ENCODE data around the gene PPHLN1.
A peak's percentile ranks its signal among the peaks of the same experiment; 100 is the strongest.
"Not testable (repeated sequence)": the region's sequence is repeated elsewhere in the genome, so short reads cannot be mapped to it uniquely, and the experiment has no call there.

PPHLN1 gene

GRCh38 chr12:42373669-42374068 lies 47.7 kb downstream of the PPHLN1 start:
- no peak for DNase-seq

GRCh38 chr12:42380733-42381132 lies 54.8 kb downstream of the PPHLN1 start:
- DNase-seq = no peak

GRCh38 chr12:42382013-42382696 lies 56.2 kb downstream of the PPHLN1 start:
- peak; percentile 64 for DNase-seq

DNA sequence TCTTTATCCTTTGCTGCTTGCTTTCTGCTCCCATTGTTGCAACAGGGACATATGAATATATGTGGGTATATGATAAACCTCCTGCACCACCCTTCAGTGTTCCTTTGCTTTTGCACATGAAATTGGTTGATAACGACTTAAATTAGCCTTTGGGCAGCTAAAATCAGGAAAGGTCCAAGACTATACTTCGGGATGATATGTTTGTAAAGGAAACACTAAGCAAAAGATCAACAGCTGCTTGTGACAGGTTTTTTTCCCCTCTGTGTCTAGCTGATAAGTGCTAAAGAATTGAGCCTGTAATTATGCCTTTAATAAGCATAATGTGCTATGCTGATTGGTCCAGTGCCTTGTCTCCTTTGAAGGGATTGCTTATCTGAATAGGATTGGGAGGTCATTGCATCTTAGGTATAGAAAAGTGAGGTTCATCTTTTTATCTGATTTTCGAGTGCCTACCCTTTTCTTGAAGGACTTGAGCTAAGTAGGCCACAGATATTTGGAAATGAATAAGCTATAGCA lies 59.4 kb downstream of the PPHLN1 start:
- DNase-seq = no peak

- DNase-seq = no peak
Observed at GRCh38 chr12:42386308-42386707, 60.3 kb downstream of the PPHLN1 start.

- DNase-seq = not testable (repeated sequence)
Observed at GRCh38 chr12:42388086-42388485, 62.1 kb downstream of the PPHLN1 start.

DNA sequence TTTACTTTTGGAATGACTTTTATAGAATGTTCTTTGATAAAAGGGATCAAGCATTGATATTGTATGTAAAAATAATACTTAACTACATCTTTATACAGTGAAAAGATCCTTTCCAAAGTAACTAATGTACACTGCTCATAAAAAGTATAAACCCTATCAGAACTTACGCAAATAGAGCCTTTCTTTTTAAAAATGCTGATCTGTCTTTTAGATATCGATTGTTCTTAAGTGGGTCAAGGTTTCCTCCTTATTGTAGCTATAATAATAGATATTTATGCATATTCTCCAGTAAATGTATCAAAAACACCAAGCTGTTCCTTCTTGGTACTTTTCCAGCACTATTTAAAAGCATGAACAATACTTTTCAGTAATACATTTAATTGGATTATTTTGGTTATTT lies 68.5 kb downstream of the PPHLN1 start:
- no peak for DNase-seq

DNA sequence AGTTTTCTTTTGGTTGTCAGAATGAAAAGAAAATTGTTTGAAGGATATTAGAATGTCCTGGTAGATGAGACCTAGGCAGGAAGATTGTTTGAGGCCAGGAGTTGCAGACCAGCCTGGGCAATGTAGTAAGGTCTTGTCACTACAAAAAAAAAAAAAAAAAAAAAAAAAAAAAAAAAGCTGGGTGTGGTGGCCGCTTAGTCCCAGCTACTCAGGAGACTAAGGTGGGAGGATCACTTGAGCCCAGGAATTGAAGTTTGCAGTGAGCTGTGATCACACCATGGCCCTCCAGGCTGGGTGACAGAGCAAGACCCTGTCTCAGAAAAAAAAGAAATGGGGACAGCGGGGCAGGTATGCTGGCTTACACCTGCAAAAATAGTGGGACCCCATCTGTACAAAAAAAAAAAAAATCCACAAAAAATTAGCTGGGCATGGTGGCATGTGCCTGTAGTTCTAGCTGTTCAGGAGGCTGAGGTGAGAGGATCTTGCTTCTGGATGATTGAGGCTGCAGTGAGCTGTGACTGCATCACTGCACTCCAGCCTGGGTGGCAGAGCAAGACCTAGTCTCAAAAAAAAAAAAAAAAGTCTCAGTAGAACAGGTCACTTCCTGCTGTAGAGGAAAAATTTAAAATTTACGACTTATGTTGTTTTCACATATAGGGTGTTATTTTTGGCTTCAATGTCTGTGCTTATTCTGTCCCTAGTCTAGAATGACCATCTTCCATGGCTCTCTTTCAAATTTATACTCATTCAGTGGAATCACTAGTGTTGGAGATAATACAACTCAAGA lies 70.7 kb downstream of the PPHLN1 start:
- DNase-seq = no peak

DNA sequence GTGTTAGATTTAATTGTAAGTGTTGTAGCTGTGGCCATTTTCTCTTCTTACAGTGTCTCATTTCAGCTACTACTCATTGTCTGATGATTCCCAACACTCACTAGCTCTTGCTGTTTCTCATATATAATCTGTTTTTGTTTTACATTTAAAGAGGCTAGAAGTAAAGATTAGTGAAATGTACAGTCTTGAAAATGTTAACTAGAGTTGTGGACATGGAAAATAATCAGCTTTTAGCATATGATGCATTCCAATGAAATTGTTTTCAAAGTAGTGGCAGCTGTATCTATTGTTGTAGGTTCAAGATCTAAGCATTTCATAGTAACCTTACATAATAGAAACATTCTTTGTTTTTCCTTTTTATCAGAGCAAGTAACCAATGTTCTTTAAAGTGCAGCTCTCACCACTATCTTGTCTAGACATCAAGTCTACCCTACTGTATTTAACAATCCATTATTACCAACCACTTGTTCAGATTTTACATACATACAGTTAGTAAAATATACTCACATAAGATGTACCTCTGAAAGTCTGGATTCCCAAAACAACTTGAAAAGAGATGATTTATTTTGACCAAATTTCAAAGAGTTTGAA lies 76.9 kb downstream of the PPHLN1 start:
- DNase-seq = no peak

DNA sequence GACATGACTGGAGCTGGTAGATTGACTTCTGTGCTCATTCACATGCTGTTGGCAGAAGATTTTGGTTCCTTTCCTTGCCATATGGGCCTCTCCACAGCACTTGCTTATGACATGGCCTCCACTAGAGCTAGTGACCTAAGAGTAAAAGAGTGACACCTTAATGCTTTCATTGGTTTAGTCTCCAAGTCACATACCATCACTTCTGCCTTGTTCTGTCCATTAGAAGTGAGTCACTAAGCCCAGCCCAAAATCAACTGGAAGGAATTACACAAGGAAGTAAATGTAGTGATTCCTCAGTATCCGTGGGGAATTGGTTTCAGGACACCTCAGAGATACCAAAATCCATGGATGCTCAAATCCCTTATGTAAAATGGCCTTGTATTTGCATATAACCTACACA lies 81.3 kb downstream of the PPHLN1 start:
- DNase-seq = no peak

- DNase-seq = no peak
Observed at GRCh38 chr12:42409471-42409870, 83.5 kb downstream of the PPHLN1 start.

- no peak for DNase-seq
Observed at GRCh38 chr12:42410340-42410739, 84.4 kb downstream of the PPHLN1 start.

DNA sequence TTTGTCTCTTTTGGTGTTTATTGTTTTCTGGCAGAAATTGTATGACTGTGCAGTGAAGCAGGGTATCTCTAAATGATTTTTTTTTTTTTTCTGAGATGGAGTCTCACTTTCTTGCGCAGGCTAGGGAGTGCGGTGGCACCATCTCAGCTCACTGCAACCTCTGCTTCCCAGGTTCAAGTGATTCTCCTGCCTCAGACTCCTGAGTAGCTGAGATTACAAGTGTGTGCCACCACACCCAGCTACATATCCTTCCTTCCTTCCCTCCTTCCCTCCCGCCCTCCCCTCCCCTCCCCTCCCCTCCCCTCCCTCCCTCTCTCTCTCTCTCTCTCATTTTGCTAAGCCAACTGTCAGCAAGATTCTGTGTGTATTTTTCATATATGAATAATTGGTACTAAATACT lies 94.4 kb downstream of the PPHLN1 start:
- DNase-seq = no peak

GRCh38 chr12:42421844-42422779 lies 96.1 kb downstream of the PPHLN1 start:
- peak; percentile 51 for DNase-seq

- DNase-seq = peak; percentile 34
Observed at GRCh38 chr12:42422785-42423184, 96.8 kb downstream of the PPHLN1 start.

- DNase-seq = peak; percentile 22
Observed at GRCh38 chr12:42426746-42427145, 100.8 kb downstream of the PPHLN1 start.

DNA sequence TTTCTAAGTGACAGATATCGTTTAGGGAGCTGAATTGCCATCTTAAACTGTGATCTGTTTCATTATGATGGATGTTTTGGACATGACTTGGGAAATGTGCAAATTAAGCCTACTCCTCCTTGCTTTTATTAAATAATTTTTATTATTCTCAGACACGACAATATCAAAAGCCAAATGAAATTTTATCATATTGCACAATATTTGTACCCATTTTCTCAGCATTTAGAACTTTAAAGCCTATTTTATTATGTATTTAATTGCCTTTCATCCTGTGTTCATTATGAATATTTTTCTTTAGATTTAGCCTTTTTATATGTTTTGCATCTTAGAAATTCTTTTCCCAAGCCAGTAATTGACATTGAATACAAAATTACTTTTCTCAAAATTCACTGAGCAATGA lies 102.9 kb downstream of the PPHLN1 start:
- DNase-seq = no peak

DNA sequence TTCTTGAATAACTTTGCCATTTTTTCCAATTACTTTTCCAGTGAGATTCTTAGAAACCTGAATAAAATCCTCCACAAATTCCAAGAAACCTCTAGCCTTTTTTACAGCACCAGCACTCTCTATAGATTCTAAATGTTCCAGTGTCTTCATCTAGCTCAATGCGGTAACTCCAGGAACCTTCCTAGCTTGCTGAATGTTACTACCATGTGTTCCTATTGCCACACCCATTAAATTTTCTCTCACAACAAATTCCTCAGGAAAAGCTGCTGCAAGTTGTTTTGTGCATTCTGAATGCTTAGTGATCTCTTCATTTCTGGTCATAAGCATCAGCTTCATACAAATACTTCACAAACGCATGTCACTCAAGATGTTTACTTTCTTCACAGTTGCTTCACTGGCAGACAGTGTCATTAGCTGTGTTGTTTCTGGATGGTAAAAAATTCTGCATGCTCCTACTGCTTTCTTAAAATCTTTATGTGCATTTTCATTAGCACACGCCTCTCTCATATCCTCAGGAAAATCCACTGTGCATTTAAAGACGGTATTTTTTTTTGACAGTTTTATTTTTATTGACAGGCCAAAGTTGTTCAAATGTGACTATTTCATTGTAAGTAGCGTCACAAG lies 106.7 kb downstream of the PPHLN1 start:
- DNase-seq = no peak

DNA sequence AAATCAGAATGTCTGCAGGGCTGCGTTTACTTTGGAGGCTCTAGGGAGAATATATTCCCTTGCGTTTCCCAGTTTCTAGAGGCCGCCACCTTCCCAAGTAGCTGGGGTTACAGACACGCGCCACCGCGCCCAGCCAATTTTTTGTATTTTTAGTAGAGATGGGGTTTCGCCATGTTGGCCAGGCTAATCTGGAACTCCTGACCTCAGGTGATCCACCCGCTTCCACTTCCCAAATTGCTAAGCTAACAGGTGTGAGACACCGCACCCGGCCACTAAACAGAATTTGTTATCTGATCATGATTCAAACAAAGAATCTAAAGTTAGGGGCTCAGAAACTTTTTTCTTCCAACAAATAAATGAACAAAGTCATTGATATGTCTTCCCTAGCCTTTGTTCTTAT lies 114.6 kb downstream of the PPHLN1 start:
- no peak for DNase-seq

GRCh38 chr12:42442311-42442759 lies 116.4 kb downstream of the PPHLN1 start:
- no peak for DNase-seq

- DNase-seq = no peak
Observed at GRCh38 chr12:42442888-42443287, 116.9 kb downstream of the PPHLN1 start.
